HG03571 (cell line): ENCODE data around the gene IMPDH1.
A peak's percentile ranks its signal among the peaks of the same experiment; 100 is the strongest.

ENCODE experiments used
- ATAC-seq: cut with Tn5 transposase; IDR thresholded peaks from one replicate; pipeline ENCODE4 v1.9.1; 2021; ENCODE audit not compliant: unreplicated experiment

IMPDH1 gene

DNA sequence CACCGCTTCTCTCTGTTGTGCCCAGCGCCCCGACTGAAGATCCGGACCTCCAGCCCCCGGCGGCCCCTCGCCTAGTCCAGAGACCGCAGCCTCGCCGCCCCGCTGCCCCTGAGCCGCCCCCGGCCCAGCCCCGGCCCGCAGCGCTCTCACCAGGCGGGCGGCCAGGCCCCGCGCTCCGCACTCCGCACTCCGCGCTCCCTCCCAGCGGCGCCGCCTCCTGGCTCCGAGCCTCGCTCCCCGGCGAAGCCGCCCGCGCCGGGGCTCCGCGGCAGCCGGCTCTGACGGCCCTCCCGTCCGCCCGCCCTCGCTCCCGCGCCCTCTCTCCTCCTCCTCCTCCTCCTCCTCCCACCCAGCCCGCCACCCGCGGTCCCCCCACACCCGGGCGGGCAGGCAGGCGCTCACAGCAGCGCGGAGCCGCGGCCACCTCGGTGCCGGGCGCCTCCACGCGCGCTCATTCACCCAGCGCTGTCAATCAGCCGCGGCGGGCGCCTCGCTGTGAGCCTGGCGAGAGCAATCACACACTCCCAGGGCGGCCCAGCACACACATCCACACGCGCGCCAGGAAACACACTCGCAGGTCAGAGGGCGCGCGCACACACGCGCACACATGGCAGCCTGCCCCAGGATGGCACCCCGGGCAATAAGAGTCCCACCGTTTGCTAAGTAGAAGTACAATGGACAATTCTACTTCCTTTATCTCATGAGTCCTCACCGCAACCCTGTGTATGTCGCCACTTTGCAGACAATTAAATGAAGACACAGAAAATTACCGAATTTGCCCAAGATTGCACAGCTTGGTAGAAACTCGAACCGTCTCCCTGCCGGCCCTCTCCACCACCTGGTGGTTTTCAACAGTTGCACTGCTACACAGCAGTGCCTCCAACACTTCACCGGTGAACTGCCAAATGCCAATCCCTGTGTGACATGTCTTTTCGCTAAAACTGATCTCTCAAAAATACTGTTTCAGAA, 48.1 kb downstream of the IMPDH1 start, which contains the start of gene PRRT4:
Gene PRRT4 (minus strand): TSS at position 280 of the 969 bp plus-strand sequence.
- no peak for ATAC-seq

DNA sequence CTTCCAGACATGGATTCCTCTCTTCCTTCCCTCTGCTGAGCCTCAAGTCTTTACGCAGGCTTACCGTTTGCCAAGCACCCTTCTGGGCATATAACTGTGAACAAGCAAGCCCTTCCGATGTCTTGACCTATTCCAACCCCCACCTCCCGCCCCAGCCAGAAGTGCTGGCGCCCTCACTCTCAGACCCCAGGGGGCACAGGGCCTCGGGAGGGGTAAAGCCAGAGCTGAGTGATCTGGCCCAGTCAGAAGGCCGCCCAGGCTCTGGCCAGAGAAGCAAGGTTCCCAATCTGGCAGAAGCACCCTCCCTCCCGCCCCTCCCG, 49.5 kb downstream of the IMPDH1 start:
- no peak for ATAC-seq

DNA sequence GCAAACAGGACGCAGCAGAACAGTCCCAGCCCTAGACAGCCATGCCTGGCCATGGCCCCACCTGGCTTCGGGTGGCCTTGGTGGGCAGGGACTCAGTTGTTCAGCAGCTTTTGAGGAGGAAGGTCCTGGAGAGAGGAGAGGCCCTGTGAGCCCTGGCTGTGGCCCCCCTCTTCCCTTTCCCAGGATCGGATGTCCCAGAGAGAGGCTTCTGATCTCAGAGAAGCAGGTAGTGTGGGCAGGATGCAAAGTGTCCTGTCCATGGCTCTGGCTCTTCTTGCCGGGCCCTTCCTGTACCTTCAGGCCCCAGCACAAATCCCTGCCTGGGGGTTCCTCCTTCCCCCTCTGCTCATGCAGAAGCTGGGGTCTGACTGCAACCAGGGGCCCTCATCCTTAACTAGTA, 49.8 kb downstream of the IMPDH1 start:
- no peak for ATAC-seq

DNA sequence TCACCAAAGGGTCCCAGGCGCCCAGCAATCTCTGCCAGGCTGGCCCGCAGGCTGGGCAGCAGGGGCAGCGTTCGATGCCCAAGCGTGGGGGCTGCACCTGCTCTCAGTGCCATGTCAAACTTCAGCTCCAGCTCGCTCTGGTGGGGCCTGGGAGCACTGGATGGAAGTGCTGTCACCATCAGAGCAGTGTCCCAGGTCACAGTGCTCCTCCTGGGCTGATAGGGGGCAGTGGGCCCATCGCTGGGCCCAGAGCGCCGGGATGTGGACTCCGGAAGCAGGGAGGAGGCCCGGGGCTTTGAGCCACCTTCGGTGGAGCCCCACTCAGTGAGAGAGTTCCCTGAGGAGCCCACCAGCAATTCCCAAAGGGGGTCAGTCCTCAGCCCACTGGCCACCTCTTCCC, 50.4 kb downstream of the IMPDH1 start:
- no peak for ATAC-seq

DNA sequence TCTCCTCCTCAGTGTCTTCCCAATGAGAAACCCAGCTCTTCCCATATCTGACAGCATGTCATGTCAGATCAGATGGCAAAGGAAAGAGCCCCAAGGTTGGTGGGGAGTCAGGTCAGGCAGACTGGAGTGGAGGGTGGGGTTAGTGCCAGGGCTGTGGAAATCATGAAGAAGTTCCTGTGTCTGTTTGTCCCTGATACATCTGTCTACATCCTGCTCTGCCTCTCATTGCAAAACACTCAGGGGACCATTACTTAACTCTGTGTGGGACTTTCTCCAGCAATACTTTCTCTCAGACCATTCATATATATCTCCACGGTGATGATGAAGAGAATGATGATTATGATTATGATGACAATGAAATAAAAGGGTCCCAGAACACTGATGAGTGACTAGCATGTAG, 51.5 kb downstream of the IMPDH1 start:
- no peak for ATAC-seq

DNA sequence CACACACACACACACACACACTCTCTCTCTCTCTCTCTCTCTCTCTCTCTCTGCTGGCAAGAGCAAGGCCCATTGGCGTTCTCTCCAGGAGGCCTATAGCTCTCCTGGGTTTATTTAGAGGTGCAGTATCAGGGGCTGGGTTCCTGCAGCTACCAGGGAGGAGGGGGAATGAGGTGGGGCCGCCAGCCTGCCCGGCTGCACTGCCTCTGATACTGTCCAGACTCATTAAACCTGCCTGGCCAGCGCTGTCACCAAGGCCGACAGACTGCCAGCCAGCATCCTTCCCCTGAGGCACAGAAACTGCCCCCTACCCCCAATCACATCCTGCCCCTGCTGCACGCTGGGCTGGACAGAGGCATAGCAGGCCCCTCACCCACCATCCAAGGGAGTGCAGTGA, 52.6 kb downstream of the IMPDH1 start:
- ATAC-seq, result no peak

DNA sequence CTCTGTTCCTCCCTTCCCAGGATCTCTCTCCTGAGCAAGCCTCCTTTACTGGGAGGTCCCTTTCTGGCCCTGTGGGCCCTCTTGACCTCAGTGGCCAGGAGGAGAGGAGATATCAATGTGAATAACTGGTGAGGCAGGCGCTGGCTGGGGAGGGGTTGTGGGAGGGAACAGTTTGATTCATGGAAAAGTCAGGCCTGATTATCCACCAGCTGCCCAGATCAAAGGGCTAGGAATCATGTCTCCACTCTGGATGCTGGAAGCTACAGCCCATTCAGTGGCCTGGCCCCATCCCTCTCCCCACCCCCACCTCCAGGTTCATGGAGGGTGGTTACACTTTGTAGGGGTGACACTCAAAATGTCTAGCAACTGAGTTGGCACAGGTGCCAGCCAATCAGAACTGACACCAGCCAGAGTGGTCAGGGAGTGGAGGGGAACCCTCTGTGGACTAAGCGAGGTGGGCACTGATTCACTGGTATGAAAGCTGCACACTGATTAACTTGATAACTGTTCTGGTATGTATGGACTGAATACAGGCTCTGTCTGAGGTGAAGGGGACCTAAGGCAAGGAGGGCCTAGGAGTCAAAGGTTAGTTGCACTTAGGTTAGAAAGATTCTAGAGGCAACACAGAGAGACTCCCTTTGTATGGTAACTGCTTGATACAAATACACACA, 53.1 kb downstream of the IMPDH1 start:
- no peak for ATAC-seq

DNA sequence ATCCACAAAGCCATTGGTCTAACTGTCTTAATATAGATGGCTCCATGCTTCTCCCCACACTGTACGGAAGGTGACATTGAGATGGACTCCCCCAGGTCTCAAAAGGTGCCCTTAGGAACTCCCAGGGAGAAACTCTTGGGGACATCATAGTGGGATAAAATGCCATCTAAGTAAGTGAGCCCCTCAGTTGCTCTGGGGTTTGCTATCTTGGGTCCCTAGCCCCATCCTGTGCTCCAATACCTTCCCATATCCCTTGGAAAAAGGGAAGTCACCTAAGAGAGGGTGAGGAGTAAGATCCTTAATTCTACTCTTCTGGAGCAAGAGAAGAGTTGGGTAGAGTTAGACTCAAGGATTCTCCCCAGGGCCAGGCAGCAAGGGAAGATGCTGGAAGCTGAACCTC, 56.2 kb downstream of the IMPDH1 start:
- ATAC-seq, result no peak

DNA sequence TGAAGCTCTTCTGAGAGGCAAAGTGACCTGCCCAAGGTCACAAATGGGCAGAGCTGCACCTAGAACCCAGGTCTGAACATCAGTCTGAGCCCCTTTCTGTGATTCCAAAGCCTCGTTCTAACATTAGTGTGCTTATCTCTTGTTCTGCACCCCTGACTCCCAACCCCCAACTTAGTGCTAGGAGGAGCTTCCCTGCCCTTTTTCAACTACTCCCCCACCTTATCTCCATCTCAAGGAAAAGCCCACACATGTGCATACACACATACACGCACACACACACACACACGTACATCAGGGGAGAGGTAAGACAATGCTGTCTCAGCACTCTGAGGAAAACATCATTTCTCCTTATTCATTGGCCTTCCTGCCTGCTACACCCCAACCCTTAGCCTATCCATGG, 56.6 kb downstream of the IMPDH1 start:
- ATAC-seq, result no peak

DNA sequence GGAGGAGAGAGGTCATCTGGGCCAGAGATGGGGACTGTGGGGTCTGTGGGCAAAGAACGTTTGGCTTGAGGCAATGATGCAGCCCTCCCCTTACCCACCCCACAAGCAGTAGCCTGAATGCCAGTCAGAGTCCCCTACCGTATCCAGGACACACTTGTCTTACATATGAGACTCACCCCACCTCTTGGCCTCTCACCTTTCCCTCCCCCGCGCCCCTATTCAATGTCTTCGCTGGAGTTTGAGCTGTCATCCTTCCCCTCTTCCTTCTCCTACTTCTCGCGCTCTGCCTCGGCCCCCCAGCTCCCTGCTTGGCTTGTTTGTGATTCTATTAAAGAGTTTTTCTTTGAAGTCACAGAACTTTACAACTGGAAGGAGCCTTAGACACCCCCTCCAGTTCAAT, 57.1 kb downstream of the IMPDH1 start:
- no peak for ATAC-seq

DNA sequence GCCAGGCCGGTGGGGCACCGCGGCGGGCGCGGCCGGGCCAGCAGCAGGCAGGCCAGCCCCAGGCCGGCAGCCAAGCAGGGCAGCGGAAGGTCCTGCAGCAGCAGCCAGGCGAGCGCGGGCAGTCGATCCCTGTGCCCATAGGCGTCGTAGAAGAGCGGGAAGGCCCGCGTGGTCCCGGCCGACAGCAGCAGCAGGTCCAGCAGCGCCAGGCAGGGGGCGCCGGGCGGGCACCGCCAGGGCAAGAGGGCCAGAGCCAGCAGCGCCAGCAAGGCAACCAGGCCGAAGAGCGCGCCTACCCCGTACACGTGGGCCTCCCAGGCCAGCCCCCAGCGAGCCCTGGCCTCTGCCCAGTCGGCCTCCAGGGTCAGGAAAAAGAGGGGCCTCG, 57.6 kb downstream of the IMPDH1 start:
- ATAC-seq, result no peak

DNA sequence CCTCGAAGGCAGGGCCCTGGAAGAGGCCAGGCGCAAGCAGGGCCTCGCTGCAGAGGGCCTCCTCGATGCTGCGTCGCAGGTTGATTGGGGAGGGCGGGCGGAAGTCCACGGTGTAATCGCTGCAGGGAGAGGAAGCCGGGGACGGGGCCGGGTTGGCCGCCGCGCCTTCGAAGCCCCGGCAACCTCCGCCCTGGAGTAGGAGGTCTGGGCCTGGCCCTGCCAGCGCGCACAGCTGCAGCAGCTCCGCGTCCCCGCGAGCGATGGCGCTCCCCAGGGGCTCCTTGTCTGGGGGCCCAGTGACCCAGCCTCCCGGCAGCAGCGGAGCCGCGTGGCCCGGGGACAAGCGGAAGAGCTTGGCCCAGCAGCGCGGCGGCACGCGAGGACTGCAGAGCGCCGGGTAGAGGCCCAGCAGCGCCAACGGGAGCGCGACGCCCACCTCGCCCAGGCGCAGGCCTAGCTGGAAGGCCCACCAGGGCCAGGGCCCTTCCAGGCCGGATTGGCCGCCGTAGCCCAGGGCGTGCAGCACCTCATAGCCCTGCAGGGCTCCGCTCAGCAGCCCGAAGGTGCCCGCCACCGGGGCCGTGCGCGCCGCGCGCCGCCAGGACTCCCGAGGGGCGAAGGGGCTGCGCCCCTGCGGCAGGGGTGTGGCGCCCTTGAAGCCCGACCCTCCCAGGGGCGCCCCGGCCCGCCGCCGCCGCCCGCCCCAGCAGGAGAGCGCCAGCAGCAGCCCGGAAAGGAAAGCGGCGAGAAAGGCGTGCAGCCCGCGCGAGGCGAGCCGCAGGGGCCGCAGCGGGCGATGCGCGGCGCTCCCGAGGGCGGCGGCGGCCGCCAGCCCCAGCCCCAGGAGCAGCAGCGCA, 58.3 kb downstream of the IMPDH1 start:
- no peak for ATAC-seq

DNA sequence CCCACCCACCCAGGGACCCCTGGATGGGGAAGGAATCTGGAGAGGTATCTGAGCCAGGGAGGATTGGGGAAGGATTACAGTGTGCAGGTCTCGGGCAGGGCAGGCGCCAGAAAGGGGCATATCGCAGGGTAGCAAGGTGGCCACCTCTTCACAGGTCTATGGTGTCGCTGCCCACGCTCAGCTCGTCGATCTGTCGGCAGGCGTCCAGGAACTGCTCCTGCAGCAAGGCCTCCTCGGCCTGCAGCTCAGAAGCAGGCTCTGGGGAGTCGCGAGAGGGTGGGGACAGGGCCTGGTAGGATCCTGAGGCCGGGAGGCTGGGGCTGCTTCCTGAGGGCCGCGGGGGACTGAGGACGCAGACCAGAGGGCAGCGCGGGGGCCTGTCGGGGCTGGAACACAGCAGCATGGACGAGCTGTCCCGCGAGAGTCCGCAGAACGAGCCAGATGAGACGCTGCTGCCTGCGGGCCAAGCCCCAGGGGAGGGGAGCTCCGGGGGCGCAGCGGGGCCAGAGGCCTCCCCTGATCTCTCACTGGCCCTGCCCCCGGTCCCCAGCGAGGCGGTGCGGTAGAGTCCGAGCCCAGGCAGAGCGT, 59.0 kb downstream of the IMPDH1 start:
- ATAC-seq, result no peak

DNA sequence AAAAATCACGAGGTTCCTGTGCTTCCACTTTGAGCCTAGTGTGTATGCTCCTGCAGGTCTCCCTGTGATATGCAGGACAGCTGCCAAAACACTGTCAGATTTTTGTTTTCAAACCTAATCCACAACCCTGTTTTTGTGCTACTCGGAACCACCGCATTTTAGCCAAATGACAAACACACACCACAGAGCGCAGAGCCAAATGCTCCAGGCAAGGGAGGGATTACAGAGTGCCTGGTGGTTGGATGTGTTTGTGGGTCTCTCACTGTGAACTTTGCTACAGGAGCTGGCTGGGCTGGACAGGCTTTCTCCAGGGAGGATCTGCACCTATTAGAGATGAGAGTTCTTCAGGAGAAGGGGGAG, 60.3 kb downstream of the IMPDH1 start:
- no peak for ATAC-seq

DNA sequence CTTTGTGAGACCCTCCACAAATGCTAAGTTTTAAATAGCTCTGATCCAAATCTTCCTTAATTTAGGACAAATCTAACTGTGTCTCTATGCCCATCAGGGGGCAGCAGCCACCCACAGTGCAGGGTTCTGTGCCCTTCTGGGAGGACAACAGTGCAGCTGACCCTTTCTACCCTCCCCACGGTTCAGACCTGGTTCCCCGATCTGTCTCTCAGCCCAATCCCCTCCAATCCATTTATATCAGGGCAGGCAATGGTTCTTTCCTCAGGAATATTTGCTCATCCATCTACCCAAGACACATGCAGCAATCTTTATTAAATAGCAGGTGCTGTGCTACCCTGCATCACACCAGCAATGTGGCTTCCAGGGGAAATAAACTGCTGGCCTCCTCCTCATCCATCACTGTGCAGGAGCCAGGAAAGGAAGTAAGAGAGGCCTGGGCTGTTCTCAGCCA, 62.1 kb downstream of the IMPDH1 start:
- no peak for ATAC-seq

DNA sequence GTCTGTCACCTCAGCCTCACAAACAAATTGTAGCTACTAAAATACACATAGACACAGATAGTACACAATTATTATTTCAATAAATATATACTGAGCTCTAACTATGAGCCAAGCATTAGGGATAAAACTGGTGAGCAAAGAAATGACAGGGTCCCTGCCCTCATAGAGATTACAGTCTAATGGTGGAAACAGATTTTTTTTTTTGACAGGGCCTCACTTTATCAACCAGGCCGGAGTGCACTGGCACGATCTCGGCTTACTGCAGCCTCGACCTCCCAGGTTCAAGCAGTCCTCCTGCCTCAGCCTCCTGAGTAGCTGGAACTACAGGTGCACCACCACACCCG, 65.4 kb downstream of the IMPDH1 start:
- no peak for ATAC-seq

DNA sequence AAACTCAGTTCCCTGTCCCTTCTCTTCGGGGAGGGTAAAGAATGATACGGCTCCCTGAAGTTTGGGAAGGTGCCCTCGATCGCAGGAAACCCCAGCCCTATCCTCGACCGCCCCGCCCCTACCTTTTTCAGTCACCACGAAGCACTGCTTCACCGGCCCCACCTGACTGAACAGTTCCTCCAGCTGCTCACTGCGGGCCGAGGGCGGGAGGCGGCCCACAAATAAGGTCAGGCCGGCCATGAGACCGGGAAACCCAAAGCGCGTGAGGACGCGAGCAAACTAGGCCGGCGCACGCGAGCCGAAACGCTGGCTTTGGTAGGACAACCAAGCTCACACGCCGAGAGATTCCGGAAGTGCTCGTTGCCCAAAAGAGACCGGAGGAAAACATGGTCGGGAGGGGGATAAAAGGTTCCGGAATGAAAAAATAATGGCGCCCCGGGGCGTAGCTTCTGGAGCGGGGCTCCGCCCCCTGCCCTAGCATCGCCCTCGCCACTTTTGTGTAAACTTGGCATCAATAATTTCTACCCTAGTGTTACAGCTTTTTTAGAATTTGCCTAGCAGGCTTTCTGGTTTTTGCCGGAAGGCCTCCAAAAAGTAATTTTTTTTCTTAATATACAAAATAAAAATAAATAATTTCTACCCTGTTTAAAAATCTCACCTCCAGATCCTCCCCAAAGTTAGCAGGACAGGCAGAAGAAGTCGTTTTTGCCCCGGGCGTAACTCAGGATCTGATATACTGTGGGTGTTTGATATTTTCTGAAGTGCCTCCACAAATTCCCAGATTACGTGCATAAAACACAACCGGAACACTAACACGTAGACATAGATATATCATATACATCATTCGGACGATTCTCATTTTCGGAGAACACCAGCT, 66.0 kb downstream of the IMPDH1 start, which contains the start of gene RBM28:
Gene RBM28 (minus strand): TSS at position 355 of the 877 bp plus-strand sequence. CDS start 115 bp downstream, at position 240.
- ATAC-seq, result peak; percentile 95
